PC-9 (cell line): Measurements from ENCODE around the gene MUCL3.

Experiments
- EZH2 ChIP-seq: fragments of 200-600 bp; sonication (generic); IDR thresholded peaks from 2 replicates; pipeline ENCODE4 v1.8.0; 2017; ENCODE audit warnings: antibody characterized with exemption, low read depth
- TF ChIP-seq, protein P1 (sequence below): fragments of 200-600 bp; sonication (generic); conservative IDR thresholded peaks from 2 replicates; pipeline ENCODE4 v1.6.1; 2017; ENCODE audit warnings: mixed run types, antibody characterized with exemption, mild to moderate bottlenecking, moderate library complexity

DNA sequence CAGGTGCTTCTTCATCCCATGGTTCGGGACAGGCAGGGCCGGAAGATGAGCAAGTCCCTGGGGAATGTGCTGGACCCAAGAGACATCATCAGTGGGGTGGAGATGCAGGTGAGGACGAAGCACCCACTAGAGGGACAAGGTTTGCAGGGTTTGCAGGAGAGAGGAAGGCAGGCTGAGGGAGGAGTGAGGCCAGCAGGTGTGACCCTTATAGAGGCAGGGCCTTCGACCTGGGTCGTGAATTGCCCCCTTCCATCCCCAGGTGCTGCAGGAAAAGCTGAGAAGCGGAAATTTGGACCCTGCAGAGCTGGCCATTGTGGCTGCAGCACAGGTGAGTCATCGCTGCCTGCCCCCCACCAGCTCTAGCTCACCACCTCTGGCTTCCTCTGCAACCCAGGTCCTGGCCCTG lies 18.3 kb upstream of the MUCL3 start:
- TF ChIP-seq, protein P1, sequence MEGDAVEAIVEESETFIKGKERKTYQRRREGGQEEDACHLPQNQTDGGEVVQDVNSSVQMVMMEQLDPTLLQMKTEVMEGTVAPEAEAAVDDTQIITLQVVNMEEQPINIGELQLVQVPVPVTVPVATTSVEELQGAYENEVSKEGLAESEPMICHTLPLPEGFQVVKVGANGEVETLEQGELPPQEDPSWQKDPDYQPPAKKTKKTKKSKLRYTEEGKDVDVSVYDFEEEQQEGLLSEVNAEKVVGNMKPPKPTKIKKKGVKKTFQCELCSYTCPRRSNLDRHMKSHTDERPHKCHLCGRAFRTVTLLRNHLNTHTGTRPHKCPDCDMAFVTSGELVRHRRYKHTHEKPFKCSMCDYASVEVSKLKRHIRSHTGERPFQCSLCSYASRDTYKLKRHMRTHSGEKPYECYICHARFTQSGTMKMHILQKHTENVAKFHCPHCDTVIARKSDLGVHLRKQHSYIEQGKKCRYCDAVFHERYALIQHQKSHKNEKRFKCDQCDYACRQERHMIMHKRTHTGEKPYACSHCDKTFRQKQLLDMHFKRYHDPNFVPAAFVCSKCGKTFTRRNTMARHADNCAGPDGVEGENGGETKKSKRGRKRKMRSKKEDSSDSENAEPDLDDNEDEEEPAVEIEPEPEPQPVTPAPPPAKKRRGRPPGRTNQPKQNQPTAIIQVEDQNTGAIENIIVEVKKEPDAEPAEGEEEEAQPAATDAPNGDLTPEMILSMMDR: no peak
- TF ChIP-seq EZH2: no peak
